ENCODE measurements around the gene ADRA2A.

ADRA2A gene

GRCh38 chr10:111126077-111126476, 49.2 kb downstream of the ADRA2A start:
- Histone ChIP-seq H3K27ac (no peak overlapping the region), H3K4me3 (no peak overlapping the region)
- no peak for DNase-seq (ENCODE audit: low spot score)
- TF ChIP-seq CTCF (IDR thresholded peaks at IDR 0.05): no peak

- no peak for TF ChIP-seq CTCF (IDR thresholded peaks at IDR 0.05)
- H3K27ac ChIP-seq: no peak overlapping the region
- DNase-seq (ENCODE audit: low spot score): peak; percentile 7
- no peak overlapping the region for H3K4me3 ChIP-seq
Observed at GRCh38 chr10:111127081-111127848, 50.4 kb downstream of the ADRA2A start.

- DNase-seq (ENCODE audit: low spot score): no peak
- no peak overlapping the region for H3K4me3 ChIP-seq
- H3K27ac ChIP-seq: no peak overlapping the region
- no peak for TF ChIP-seq CTCF (IDR thresholded peaks at IDR 0.05)
Observed at GRCh38 chr10:111128331-111129180, 51.7 kb downstream of the ADRA2A start.

GRCh38 chr10:111129363-111129762, 52.5 kb downstream of the ADRA2A start:
- Histone ChIP-seq H3K4me3 (no peak overlapping the region), H3K27ac (no peak overlapping the region)
- no peak for TF ChIP-seq CTCF (IDR thresholded peaks at IDR 0.05)
- DNase-seq (ENCODE audit: low spot score): peak; percentile 47

GRCh38 chr10:111130471-111130870, 53.6 kb downstream of the ADRA2A start:
- Histone ChIP-seq H3K27ac (no peak overlapping the region), H3K4me3 (no peak overlapping the region)
- no peak for DNase-seq (ENCODE audit: low spot score)
- TF ChIP-seq CTCF (IDR thresholded peaks at IDR 0.05): no peak

Measured in coronary artery (tissue), 2 donors.